DMS114 treated with DMSO at 0.1 percent for 48 hours (cell line): ENCODE measurements around the gene DLGAP4.
"Not testable (repeated sequence)": the region's sequence is repeated elsewhere in the genome, so short reads cannot be mapped to it uniquely, and the experiment has no call there.

Source experiments
- DNase-seq: peaks from one replicate; lab custom pipeline; 2025; ENCODE audit not compliant: unreplicated experiment; lab: John Stamatoyannopoulos, UW

DLGAP4 gene

DNA sequence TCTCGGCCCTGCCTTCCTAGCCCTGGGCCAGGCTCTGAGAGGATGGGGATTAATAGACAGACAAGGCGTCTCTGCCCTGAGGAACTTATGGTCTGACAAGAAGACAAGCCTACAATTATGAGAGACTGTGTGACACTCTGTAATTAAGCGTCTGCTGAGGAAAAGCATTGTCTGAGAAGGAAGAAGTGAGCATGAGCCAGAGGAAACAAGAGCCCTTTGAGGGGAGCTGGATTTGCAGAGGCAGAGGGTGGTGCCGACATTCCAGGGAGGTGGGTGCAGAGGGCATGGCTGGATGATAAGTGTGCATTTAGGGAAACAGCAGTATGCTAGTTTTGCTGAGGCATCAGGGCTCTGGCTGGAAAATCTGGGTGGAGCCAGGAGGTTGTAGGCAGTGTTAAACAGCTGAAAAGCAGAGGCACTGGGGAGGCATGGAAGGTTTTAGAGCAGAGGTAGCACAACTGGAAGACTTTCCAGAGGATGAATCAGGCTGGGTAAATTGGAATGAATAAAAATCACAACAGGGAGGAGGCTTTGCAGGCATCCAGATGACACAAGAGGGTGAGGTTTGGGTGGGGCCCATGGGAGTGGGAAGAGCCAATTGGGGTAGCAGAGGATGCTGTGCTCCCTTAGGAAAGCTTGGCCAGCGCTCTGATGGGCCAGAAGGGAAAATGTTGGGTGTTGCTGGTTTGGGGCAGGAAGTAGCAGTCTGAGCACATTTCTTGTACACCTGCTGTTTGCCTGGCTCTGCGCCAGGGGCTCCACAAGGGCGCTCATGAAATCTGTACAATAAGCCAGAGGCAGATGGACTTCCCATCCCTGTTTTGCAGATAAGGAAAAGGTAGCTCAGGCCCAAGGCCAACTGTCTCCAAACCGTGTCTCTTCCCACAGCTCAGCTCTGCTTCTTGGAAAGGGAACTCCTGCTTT, 161.2 kb downstream of the DLGAP4 start:
- DNase-seq: no peak

DNA sequence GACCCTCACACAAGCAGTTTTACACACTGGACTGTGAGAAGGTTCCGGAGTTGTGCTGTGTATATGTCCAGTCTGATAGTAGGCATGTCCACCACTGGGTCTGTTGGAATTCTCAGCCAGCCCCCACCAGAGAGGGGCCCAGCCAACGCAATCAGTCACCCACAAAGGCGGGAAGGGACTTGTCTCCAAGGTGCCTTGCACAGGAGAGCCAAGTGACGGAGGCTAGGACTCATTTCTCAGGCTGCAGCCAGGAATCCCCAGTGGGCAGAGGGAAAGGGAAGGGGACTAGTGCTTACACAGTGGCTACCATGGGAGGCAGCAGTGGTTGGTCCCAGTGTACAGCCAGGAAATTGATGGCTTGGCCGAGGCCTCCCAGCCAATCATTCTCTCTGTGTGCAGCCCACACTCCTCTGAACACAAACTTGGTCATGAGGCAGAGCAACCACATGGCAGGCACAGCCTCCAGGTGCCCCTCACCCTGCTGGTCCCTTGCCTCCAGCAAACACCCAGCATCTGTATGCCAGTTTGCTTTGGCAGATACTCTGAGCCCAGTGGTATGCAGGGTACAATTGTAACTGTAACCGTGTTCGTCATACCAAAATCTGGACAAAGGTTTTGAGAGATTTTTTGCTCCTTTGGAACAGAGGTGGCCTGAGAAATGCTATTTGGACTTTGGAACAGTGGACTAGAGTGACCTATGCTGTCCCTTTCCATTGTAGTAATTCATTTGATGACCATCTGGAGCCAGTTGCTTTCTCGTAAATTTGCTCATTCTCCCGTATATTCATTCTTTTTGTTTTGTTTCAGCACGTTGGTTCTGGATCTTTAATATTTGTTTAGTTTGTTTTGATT, 162.2 kb downstream of the DLGAP4 start:
- DNase-seq: no peak

DNA sequence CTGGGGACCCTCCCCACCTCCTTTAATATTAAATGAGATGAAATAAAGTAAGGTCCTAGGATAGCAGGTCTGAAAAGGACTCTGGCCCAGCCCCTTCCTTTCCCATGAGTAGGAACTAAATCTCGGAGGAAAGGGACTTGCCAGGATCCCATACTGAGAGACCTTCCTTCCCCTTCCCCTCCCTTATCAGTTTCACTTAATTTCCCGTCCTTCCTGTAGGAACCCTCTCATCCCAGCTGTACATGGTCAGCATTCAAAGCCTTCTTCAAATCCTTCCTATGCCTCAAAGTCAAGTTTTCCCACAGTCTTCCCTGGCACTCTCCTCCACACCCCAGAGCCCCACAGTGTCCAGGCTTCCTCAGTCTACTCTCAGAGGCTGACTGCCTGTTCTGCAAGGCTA, 163.8 kb downstream of the DLGAP4 start:
- DNase-seq: no peak

DNA sequence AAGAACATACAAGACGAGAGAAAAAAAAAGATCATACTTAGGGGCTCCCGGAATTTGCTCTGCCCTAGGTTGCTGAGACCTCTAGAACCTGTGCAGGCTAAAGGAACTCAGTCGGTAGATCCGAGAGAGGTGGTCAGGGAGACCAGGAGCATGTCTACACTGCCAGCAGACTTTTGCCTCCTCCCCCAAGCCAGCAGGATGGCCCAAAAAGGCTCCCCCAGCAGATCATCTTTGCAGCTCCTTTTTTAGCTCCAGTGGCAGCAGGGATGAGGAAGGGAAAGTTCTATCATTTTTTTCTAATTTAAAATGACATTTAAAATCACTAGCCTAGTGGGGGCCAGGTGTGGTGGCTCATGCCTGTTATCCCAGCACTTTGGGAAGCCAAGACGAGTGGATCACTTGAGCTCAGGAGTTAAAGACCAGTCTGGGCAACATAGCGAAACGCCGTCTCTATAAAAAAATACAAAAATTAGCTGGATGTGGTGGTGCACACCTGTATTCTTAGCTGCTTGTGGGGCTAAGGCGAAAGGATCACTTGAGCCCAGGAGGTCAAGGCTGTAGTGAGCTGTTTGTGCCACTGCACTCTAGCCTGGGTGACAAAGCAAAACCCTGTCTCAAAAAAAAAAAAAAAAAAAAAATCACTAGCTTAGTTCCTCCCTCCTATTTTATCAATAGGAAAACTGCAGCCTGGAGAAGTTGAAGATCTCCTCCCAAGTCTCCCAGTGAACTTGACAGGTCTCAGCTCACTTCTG, 165.9 kb downstream of the DLGAP4 start:
- no peak for DNase-seq

DNA sequence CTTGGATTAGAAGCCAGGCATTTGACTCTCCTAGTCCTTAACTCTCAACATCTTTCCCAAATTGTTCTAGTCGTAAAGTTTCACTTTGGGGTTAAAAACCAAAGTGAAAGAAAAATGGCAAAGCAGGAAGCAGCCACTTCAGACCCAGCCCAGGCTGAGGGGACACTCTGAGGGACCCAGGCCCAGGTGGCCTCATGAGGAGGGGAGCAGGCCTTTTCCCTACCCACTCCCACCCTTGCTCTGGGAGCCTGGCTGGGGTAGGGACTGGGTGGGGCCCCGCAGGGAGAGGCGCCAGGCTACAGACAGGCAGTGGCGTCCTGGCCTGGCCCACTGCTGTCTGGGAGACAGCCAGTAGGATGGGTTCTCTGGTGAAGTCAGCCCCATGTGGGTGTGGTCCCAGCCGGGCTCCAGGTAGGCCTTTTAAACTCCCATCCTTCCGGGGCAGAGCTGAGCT, 166.5 kb downstream of the DLGAP4 start:
- no peak for DNase-seq

DNA sequence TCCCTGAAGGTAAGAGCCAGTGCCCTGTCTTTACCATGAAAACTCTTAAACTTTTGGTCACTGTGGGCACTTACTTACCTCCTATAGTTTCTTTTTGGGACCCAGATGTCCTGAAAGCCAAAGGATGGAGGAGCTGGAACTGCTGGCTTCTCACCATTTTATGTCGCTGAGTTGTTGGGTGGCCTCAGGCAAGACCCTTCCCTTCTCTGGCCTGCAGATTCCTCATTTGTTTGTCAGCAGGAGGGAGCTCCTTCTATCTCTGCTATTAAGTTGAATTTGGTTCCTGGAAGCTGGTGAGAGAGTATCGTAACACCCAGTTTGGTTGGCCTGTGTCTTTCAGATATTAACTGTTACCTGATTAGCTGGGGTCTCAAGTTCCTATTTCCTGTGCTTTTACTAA, 167.0 kb downstream of the DLGAP4 start:
- DNase-seq: no peak

DNA sequence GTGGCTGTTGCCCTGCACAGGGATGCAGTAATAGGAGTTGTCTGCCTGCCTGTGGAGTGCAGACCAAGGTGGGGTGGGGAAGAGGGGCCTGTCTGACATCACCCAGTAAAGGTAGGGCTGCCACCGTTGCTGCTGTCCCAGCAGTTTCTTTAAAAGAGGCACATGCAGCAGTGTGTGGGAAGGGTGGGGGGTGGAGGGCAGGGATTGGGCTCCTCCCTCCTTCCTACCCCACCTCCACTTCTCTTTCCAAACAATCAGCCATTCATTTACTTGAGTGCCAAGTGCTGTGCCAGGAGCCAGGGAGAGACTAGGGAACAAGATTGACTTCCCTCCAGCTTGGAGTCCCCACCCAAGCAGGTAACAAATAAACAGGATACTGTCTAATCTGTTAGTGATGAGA, 168.4 kb downstream of the DLGAP4 start:
- no peak for DNase-seq

DNA sequence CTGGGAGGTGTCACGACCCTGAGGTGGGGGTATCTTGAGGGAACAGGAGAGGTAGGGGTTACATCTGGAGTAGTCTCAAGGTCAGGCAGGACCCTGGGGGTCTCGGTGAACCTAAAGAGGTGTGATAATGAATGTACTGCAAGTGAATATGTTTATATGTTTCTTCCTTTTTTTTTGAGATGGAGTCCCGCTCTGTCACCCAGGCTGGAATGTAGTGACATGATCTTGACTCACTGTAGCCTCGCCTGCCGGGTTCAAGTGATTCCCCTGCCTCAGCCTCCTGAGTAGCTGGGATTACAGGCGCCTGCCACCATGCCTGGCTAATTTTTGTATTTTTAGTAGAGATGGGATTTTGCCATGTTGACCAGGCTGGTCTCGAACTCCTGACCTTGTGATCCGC, 168.9 kb downstream of the DLGAP4 start:
- DNase-seq: not testable (repeated sequence)

DNA sequence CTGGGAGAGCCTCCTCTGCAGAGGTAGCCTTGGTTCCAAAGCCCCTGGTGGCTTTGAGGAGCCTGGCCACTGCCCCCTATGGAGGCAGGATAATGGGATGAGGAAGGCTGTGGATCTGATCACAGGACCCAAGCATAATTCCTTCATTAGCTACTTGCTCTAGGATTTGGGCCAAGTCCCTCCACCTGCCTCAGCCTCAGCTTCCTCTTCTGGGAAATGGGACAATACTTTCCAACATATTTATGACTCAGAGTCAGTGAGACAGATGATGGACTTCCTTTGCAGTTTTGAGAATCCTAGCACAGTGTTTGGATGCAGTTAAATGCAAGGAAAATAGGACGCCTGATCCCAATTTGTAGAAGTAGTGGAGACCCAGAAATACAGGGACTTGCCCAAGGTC, 171.3 kb downstream of the DLGAP4 start:
- no peak for DNase-seq

DNA sequence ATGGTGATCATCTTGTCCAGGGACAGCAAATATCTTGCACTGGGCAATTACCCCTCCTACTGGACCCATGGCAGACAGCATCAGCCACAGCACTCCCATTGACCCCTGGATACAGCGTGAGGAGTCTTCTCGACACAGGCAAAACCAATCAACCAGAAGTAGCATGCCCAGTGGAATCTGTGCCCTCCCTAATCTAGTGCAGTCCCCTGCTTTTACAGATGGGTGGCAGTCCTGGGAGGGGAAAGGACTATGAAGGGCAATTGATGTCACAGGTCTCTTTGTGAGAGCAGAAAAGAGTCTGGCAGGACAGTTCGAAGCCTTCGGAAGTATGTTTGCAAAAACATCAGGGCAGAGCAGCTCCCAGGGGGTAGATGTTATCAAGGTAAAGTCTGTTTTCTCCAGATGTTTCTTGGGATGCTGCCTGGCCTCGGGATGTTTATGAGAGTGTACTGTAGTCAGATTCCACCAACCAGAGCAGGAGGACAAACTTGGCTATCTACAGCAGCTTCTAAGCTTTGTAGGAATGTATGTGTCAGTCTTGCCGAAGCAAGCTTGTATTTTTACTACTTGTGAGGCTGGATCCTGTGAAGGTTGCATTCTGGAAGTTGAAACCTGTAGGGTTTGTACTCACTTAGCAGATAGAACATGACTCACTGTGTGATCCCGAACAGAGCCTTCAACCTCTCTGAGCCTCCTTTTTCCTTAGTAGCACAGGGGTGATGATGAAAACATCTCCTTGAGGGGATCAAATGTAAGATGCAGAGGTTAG, 172.2 kb downstream of the DLGAP4 start:
- no peak for DNase-seq

DNA sequence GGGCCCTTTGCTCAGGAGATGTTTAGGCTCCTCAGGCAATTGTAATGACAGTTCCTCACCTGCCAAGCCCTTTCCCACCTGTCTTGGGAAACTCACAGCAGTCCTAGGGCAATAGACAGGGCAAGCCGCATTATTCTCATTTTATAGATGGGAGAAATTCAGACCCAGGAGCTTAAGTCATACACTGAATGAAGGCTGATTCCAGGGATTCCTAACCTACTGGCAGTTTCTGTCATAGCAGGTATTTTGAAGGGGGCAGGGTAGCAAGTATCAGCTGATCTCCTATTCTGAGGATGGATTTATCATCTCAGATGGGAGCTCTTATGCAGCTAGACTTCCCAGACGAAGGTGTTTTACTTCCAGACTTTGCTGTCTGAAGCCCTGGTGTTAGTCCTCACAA, 173.8 kb downstream of the DLGAP4 start:
- no peak for DNase-seq

DNA sequence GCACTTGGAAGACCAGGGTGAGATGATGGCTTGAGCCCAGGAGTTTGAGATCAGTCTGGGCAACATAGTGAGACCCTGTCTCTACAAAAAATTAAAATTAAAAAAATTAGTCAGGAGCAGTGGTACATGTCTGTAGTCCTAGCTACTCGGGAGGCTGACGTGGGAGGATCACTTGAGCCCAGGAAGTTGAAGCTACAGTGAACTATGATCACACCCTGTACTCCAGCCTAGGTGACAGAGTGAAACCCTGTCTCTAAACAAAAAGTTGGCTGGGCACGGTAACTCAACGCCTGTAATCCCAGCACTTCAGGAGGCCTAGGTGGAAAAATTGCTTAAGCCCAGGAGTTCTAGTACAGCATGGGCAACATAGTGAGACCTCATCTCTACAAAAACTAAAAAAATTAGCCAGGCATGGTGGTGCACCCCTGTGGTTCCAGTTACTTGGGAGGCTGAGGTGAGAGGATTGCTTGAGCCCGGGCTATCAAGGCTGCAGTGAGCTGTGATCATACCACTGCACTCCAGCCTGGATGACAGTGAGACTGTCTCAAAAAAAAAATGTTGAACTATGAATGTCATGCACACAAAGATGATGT, 174.4 kb downstream of the DLGAP4 start:
- DNase-seq: no peak

DNA sequence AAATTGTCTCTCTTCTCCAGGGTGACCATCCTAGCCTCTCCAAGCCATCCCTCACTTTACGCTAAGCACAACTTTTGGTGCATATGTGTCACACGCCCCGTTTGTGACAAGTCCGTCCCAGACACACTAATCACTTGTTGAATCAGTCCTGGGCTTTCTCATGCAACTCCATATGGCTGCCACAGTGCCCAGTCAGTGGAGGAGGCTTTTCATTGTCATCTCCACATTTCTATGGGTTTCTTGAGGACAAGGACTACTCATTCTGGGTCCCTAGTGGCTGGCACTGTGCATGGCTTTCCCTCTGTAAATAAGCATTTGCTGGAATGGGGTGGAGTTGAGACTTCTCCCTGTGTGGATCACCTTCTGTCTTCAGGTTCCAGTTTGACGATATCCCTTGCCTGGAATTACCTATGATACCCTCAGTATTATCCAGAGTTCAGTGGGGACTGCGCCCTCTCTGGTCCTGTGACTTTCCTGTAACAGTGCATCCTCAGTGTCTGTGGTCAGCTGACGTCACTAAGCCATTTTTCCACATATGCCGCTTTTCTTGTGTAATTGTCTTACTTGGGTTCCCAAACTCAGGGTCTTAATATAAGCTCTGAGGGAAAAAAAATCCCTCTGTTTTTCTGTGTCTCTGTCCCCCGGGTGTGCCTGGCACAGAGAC, 175.4 kb downstream of the DLGAP4 start:
- no peak for DNase-seq

DNA sequence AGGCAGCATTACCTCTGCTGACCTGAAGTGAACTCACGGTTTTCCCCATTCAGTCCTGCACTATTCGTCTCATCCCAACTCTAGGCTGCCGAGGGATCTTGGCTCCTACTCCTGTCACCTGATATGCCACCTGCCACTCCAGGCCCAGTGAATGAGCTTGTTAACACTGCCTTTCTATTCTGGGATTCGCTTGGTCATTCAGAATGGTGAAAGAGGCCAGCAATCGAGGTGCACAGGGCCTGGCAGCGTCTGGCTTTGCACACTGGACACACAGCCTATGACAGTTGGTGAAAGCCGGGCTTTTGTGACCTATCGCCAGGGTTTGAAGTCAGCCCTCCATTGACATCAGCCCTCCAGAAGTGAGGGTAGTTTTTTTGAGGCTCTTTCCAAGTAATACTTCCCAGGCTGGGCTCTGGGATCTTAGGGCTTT, 175.9 kb downstream of the DLGAP4 start:
- no peak for DNase-seq

DNA sequence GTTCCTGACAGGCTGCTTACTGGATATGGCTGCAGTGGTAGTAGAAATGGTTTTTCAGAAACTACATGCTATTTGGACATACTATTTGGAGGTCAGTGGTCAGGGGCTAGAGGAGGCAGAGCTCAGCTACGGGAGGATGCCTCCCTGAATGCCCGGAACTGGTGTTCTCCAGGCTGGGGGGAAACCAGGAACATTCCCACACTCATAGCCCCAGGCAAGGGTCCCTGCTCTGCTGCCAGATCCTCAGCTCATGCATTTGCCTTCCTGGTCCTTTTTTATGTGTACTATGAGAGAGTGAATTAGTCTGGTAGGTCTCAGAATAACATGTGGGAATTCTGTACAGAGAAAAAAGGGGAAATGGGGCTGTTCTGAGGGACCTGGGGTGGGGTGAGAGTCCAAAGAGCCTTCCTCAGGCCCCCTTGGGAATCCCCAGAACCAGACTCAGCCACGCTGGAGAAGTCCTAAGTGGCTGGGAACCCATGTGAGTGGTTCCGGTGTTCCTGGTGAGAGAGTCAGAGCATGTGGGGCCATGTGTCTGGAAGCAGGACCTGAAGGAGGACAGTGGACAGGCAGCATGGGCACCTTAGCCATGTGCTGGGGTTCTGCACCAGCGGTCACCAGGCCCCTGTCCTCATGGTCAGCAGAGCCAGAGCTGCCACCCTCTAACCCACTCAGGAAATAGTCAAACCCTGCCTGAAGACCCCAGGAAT, 177.2 kb downstream of the DLGAP4 start:
- no peak for DNase-seq

DNA sequence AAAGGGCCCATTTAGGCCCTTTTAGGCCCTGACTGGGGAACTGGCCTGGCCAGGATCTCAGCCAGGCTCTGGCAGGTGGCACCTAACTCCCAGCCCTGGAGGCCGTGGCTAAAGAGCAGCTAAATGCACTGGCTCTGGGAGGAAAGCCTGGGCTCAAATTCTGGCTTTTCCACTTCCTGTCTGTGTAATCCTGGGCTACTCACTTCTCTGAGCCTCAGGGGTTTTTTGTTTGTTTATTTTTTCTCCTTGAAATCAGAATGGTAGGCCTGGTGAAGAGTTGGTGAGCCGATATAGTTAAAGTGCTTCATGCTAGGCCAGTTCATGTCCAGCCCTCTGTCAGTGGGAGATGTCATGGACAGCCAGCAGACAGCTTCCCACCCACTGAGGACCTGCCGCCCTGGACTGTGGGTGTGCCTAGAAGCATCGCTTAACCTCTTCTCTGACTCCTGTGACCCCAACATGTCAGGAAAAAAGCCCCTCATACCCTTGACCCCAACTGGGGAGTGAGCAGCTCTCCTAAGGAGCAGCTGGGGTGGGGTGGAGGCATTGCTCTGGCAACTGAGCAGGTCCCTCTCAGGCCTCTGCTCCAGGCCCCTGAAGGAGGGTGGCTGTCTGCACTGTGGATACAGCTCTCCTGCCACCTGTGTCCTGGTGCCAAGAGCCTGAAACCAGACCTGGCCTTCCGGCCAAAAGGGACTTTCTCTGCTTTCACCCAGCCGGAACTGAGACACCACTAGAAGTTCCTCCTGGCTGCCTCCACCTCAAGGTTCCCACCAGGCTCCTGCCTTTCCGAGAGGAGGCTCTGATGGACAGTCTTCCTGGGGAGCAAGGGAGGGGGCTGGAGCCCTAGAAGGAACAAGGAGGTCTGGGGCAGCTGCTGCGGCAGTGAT, 178.0 kb downstream of the DLGAP4 start:
- DNase-seq: no peak

DNA sequence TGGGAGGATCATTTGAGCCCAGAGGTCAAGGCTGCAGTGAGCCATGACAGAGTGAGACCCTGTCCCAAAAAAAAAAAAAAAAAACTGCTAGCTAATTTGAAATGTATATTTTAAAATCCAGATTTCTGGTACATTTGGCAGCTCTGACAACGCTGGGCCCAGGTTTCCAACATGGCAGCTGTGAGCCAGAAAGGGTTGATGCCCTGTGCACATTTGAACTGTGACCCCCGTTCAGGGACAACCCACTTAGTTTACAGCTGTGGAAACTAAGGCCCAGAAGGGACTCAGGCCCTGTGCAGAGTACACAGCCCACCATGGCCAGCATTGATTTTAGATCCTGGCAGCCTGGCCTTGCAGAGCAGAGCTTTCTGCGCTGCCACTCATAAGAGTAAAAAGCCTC, 179.1 kb downstream of the DLGAP4 start:
- no peak for DNase-seq

DNA sequence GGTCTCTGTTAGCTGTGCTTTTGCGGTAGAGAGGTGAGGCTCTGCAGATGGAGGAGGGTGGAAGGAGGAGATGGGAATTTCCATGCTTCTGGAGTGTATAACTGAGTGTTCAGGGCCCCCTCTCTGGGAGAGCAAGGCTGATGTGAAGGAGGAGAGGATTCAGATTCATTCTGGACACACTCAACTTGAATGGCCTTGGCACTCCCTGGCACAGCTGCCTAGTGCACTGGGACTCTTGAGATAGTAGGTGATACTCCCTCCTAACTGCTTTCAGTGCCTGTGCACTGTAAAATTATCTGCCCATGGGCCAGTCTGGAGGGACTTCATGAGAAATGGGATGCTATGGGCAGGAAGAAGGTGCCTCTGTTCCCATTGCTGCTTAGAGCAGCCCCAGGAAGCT, 180.9 kb downstream of the DLGAP4 start:
- DNase-seq: no peak
